ENCODE data around the gene ZBTB11. TPM values are rescaled to one million over a fixed set of nuclear protein-coding genes. Genes with fewer than 3 reads are reported as not detected.
"Not testable (repeated sequence)": the region's sequence is repeated elsewhere in the genome, so short reads cannot be mapped to it uniquely, and the experiment has no call there.

Gene ZBTB11
- total and polyA plus RNA-seq, 9 donors: 7.6 to 24.7 (median 18.3) TPM

DNA sequence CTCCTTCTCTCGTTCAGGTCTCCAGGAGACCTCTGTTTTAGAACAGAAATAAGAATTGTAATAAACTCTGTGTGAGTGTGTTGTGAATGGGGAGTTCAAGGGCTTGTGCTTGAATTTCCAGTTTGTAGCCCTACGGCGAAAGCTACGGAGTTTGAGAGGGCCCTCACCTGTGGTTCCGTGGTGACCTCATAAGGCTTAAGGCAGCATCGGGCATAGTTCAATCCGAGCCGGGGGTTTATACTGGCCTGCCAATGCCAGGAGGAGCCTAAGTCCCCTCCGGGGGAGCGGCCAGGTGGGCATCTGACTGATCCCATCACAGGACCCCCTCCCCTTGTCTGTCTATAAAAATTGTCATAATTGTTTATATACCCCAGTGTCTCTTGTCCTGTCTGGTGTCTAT lies 43.7 kb downstream of the ZBTB11 start:
- intact Hi-C loops (cut with DNase I): no loop called here
- H3K9me3 ChIP-seq: no peaks in the 10 kb centered on the region
- H3K4me1 ChIP-seq (ENCODE audit: insufficient read depth): no peaks in the 10 kb centered on the region
- no peak for DNase-seq
- H3K36me3 ChIP-seq: no peaks in the 10 kb centered on the region
- WGBS, 3 donors: 82 to 89% (median 88%) methylated on average over 10 of the region's 10 CpGs
- TF ChIP-seq POLR2A (IDR thresholded peaks at IDR 0.05) (no peak), CTCF (IDR thresholded peaks at IDR 0.05) (no peak)
- H3K27me3 ChIP-seq: no peaks in the 10 kb centered on the region
- no peak overlapping the region for H3K27ac ChIP-seq
- H3K4me3 ChIP-seq: no peak overlapping the region

- no peak for DNase-seq
- no peak overlapping the region for H3K4me3 ChIP-seq
- H3K27ac ChIP-seq: no peak overlapping the region
- no peaks in the 10 kb centered on the region for H3K4me1 ChIP-seq (ENCODE audit: insufficient read depth)
- 74 to 86% (median 75%) methylated on average over 11 of the region's 11 CpGs for WGBS, 3 donors
- H3K9me3 ChIP-seq: no peaks in the 10 kb centered on the region
- no peaks in the 10 kb centered on the region for H3K27me3 ChIP-seq
- TF ChIP-seq EP300 (IDR thresholded peaks at IDR 0.05) (no peak), POLR2A (IDR thresholded peaks at IDR 0.05) (no peak), CTCF (IDR thresholded peaks at IDR 0.05) (no peak)
- intact Hi-C loops (cut with DNase I): no loop called here
- no peaks in the 10 kb centered on the region for H3K36me3 ChIP-seq
These were observed 44.3 kb downstream of the ZBTB11 start for GRCh38 chr3:101632586-101632985.

DNA sequence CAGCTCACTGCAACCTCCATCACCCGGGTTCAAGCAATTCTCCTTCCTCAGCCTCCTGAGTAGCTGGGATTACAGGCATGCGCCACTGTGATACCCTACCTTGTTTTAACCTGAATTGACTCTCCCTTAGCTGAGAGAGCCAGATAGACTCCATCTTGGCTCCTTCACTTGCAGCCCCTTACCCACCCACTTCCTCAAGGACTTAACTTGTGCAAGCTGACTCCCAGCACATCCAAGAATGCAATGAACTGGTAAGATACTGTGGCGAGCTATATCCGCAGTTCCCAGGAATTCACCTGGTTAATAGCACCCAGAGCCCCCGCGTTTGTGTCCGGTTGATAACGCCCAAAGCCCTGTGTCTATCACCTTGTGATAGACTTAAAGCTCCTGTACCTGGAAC lies 45.0 kb downstream of the ZBTB11 start:
- H3K9me3 ChIP-seq; H3K27ac ChIP-seq; H3K36me3 ChIP-seq; H3K27me3 ChIP-seq; H3K4me1 ChIP-seq (ENCODE audit: insufficient read depth); intact Hi-C loops (cut with DNase I); H3K4me3 ChIP-seq; DNase-seq: not testable (repeated sequence)
- WGBS, 3 donors: 84 to 92% (median 85%) methylated on average over 8 of the region's 8 CpGs

DNA sequence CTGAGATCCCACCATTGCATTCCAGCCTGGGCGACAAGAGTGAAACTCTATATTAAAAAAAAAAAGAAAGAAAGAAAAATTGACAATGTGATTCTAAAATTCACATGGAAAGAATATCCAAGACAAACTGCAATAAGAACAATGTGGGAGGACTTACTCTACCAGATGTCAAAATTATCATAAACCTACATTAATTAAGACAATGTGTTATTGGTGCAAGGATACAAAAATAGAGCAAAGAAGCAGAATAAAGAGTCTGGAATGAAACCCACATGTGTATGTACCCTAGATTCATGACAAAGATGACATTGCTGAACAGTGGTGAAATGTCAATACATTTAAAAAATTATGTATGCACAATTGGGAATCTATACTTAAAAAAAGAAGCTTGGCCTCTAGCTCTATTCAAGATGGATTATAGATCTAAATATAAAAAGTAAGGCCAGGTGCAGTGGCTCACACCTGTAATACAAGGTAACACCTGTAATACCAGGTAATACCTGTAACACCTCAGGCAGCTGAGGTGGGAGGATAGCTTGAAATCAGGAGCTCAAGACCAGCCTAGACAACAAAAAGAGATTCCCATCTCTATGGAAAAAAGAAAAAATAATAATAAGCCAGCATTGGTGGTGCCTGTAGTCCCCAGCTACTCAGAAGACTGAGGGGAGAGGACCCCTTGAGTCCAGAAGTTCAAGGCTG lies 45.7 kb downstream of the ZBTB11 start:
- Histone ChIP-seq H3K27me3 (no peaks in the 10 kb centered on the region), H3K27ac (no peak overlapping the region), H3K9me3 (no peaks in the 10 kb centered on the region), H3K4me1 (ENCODE audit: insufficient read depth) (no peaks in the 10 kb centered on the region), H3K4me3 (no peak overlapping the region), H3K36me3 (no peaks in the 10 kb centered on the region)
- intact Hi-C loops (cut with DNase I): no loop called here
- TF ChIP-seq EP300 (IDR thresholded peaks at IDR 0.05) (no peak), POLR2A (IDR thresholded peaks at IDR 0.05) (no peak), CTCF (IDR thresholded peaks at IDR 0.05) (no peak)
- WGBS, 3 donors: 67 to 86% (median 71%) methylated on average over 1 of the region's 1 CpG
- no peak for DNase-seq

- Histone ChIP-seq H3K27me3 (no peaks in the 10 kb centered on the region), H3K4me1 (ENCODE audit: insufficient read depth) (no peaks in the 10 kb centered on the region), H3K27ac (no peak overlapping the region), H3K9me3 (no peaks in the 10 kb centered on the region), H3K4me3 (no peak overlapping the region), H3K36me3 (no peaks in the 10 kb centered on the region)
- TF ChIP-seq EP300 (IDR thresholded peaks at IDR 0.05) (no peak), CTCF (IDR thresholded peaks at IDR 0.05) (no peak), POLR2A (IDR thresholded peaks at IDR 0.05) (no peak)
- no peak for DNase-seq
- intact Hi-C loops (cut with DNase I): no loop called here
These were observed 47.7 kb downstream of the ZBTB11 start for GRCh38 chr3:101629219-101629618.
